BE2C (cell line): Measurements from ENCODE around the gene SSBP4.

ENCODE experiments used
- DNase-seq: peaks from one replicate; pipeline ENCODE4 v3.0.0-alpha.2; 2020
- H3K27me3 ChIP-seq: fragments of 250-450 bp; sonication (Bioruptor Pico); 2 replicates; pipeline ENCODE4 v1.5.1; 2020; ENCODE audit warnings: mild to moderate bottlenecking
- H3K36me3 ChIP-seq: fragments of 250-450 bp; sonication (Bioruptor Pico); 2 replicates; pipeline ENCODE4 v1.5.1; 2020; ENCODE audit warnings: mild to moderate bottlenecking
- H3K4me1 ChIP-seq: fragments of 250-450 bp; sonication (Bioruptor Pico); 2 replicates; pipeline ENCODE4 v1.5.1; 2020
- H3K4me3 ChIP-seq: 2 replicates; pipeline ENCODE4 v1.5.1; 2011; ENCODE audit warnings: low read depth, low read length
- H3K9me3 ChIP-seq: fragments of 250-450 bp; sonication (Bioruptor Pico); 2 replicates; pipeline ENCODE4 v1.5.1; 2020
- CTCF ChIP-seq: IDR thresholded peaks from 2 replicates; pipeline ENCODE4 v1.5.1; 2012; ENCODE audit warnings: mild to moderate bottlenecking, low read depth, low read length

SSBP4 gene

GRCh38 chr19:18414504-18415177, 4.6 kb upstream of the SSBP4 start:
- Histone ChIP-seq H3K4me3 (no peak overlapping the region), H3K4me1 (peaks cover 22% of the 10 kb centered on the region)

GRCh38 chr19:18415178-18415867, 3.9 kb upstream of the SSBP4 start:
- Histone ChIP-seq H3K9me3 (no peaks in the 10 kb centered on the region), H3K4me3 (no peak overlapping the region), H3K4me1 (peaks cover 22% of the 10 kb centered on the region), H3K36me3 (no peaks in the 10 kb centered on the region), H3K27me3 (no peaks in the 10 kb centered on the region)
- TF ChIP-seq CTCF: no peak
- no peak for DNase-seq

More at GRCh38 chr19:18414504-18415177, 4.6 kb upstream of the SSBP4 start:
- H3K9me3 ChIP-seq: no peaks in the 10 kb centered on the region
- H3K36me3 ChIP-seq: no peaks in the 10 kb centered on the region
- TF ChIP-seq CTCF: no peak
- no peaks in the 10 kb centered on the region for H3K27me3 ChIP-seq
- DNase-seq: no peak

GRCh38 chr19:18416778-18417249, 2.4 kb upstream of the SSBP4 start:
- peak; percentile 89 for DNase-seq
- no peaks in the 10 kb centered on the region for H3K27me3 ChIP-seq
- H3K4me3 ChIP-seq: peak overlapping the region; percentile 43
- H3K9me3 ChIP-seq: no peaks in the 10 kb centered on the region
- H3K4me1 ChIP-seq: peaks cover 22% of the 10 kb centered on the region
- TF ChIP-seq CTCF: no peak
- H3K36me3 ChIP-seq: no peaks in the 10 kb centered on the region; the same call in 1 of the 2 replicates

GRCh38 chr19:18417250-18418028, 1.8 kb upstream of the SSBP4 start:
- TF ChIP-seq CTCF: no peak
- H3K9me3 ChIP-seq: no peaks in the 10 kb centered on the region
- H3K4me1 ChIP-seq: peaks cover 22% of the 10 kb centered on the region
- peaks cover 3% of the 10 kb centered on the region for H3K36me3 ChIP-seq
- DNase-seq: peak; percentile 86
- no peaks in the 10 kb centered on the region for H3K27me3 ChIP-seq
- peak overlapping the region; percentile 43 for H3K4me3 ChIP-seq

GRCh38 chr19:18418029-18418482, 1.1 kb upstream of the SSBP4 start:
- H3K4me1 ChIP-seq: peaks cover 22% of the 10 kb centered on the region
- no peak for TF ChIP-seq CTCF
- peaks cover 4% of the 10 kb centered on the region for H3K36me3 ChIP-seq
- H3K9me3 ChIP-seq: no peaks in the 10 kb centered on the region
- no peaks in the 10 kb centered on the region for H3K27me3 ChIP-seq
- no peak for DNase-seq
- H3K4me3 ChIP-seq: no peak overlapping the region
